IMR-90 (cell line): ENCODE measurements around the gene CTNNAL1. TPM values are rescaled to one million over a fixed set of nuclear protein-coding genes. Genes with fewer than 3 reads are reported as not detected.

ENCODE experiments used
- microRNA-seq, 2 experiments: library from miRNA; stranded (forward) in 1 of 2; unstranded in 1 of 2; fragments of 10-50 nt in 1 of 2; fragments of <30 nt in 1 of 2; gene quantifications in 1 of 2; microRNA quantifications in 1 of 2; one replicate each; pipeline versions ENCODE3 to v1.1.0; 2013 to 2020; ENCODE audit not compliant: insufficient read depth in 1 of 2, insufficient read length in 1 of 2, unreplicated experiment in 1 of 2
- polyA plus RNA-seq, 3 experiments: library from polyadenylated mRNA; depleted of rRNA; stranded (reverse); fragments of >200 nt; gene quantifications; 2 replicates each; pipeline ENCODE4 v1.2.3, GENCODE V29; 2012; ENCODE audit warnings: low replicate concordance in 1 of 3
- small RNA-seq, 5 experiments: library from RNA; depleted of rRNA; stranded (forward); fragments of <200 nt; gene quantifications; one replicate each; pipeline ENCODE3, GENCODE V24; 2012
- total RNA-seq: library from RNA; depleted of rRNA; stranded (reverse); fragments of >200 nt; gene quantifications from 2 replicates; pipeline ENCODE4 v1.2.3, GENCODE V29; 2012; rRNA removed

CTNNAL1 gene
- total and polyA plus RNA-seq, 2 of the 4 experiments (the other 2 are of a cell fraction): 72.3 to 131 TPM

Small RNA genes within 50 kb of the gene (microRNA-seq; reads per million reads assigned to microRNA genes)
- 105 to 146 reads per million in 2 experiments for gene MIR32 (ENCODE audit: insufficient read depth in 1 of 2, insufficient read length in 1 of 2, unreplicated experiment in 1 of 2)
- not detected for gene RF00019 (ENCODE audit: insufficient read depth, insufficient read length)

Small RNA genes within 50 kb of the gene (small RNA-seq; reads per million reads assigned to genes)
- gene MIR32: 0.49 to 277 (median 63.2) reads per million in 5 experiments
- 0 reads per million in 5 experiments for gene RF00019

Other genes starting within 250 kb of the CTNNAL1 start
- not detected in 2 replicates for gene ACTL7B, start 157.5 kb downstream of the CTNNAL1 start, total RNA-seq
- gene ACTL7B, start 157.5 kb downstream of the CTNNAL1 start, polyA plus RNA-seq (2012; rRNA removed): not detected in 2 replicates
- gene ACTL7A, start 151.2 kb downstream of the CTNNAL1 start, total RNA-seq: not detected in 2 replicates
- gene ACTL7A, start 151.2 kb downstream of the CTNNAL1 start, polyA plus RNA-seq (2012; rRNA removed): not detected in 2 replicates
- gene ELP1, start 79.4 kb downstream of the CTNNAL1 start, total RNA-seq: 39.7 and 43.2 TPM in 2 replicates
- 15.3 and 20.0 TPM in 2 replicates for gene ELP1, start 79.4 kb downstream of the CTNNAL1 start, polyA plus RNA-seq (2012; rRNA removed)
- gene ABITRAM, start 79.1 kb downstream of the CTNNAL1 start, total RNA-seq: 8.6 TPM in 2 replicates
- gene ABITRAM, start 79.1 kb downstream of the CTNNAL1 start, polyA plus RNA-seq (2012; rRNA removed): 8.8 and 10.3 TPM in 2 replicates
- 51.7 and 57.9 TPM in 2 replicates for gene TMEM245, start 106.4 kb upstream of the CTNNAL1 start, total RNA-seq
- gene TMEM245, start 106.4 kb upstream of the CTNNAL1 start, polyA plus RNA-seq (2012; rRNA removed): 21.0 and 24.8 TPM in 2 replicates
- under 0.01 TPM in 1 of 2 replicates, not detected in the other for gene FRRS1L, start 153.8 kb upstream of the CTNNAL1 start, total RNA-seq
- gene FRRS1L, start 153.8 kb upstream of the CTNNAL1 start, polyA plus RNA-seq (2012; rRNA removed): 0.05 and 0.06 TPM in 2 replicates